HG03103 (cell line): ENCODE measurements around the gene RAB11A.

Source experiments
- ATAC-seq: cut with Tn5 transposase; IDR thresholded peaks from one replicate; pipeline ENCODE4 v1.9.1; 2021; ENCODE audit warnings: low read depth; ENCODE audit not compliant: unreplicated experiment

RAB11A gene

DNA sequence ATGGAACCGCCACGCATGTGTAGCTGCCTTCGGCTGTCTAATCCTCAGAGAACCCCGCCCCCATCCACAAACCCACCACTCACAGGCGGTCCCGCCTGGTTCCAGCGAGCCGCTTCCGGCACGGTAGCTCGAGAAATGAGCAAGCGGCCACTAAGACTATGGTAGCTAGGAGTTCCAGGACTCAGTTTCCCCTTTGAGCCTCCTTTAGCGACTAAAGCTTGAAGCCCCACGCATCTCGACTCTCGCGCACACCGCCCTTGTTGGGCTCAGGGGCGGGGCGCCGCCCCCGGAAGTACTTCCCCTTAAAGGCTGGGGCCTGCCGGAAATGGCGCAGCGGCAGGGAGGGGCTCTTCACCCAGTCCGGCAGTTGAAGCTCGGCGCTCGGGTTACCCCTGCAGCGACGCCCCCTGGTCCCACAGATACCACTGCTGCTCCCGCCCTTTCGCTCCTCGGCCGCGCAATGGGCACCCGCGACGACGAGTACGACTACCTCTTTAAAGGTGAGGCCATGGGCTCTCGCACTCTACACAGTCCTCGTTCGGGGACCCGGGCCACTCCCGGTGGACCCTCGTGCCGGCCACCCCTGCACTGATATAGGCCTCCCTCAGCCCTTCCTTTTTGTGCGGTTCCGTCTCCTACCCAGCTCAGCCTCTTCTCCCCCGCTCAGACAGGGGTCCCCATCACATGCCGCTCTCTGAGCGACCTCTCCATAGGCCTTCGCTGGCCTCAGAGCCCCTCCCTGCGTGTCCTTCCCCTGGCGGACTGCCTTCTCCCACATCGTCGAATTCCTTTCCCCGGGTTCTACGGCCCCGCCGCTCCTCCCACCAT is at the start of gene RAB11A:
RAB11A (plus strand) TSS at position 366 of the 828 bp plus-strand sequence; CDS start at position 461, 95 bp downstream.
- peak; percentile 78 for ATAC-seq

GRCh38 chr15:65819563-65819960 is 49.7 kb upstream of the RAB11A start:
- no peak for ATAC-seq

GRCh38 chr15:65821070-65821469 is 48.2 kb upstream of the RAB11A start:
- no peak for ATAC-seq

GRCh38 chr15:65822316-65822715 is 47.0 kb upstream of the RAB11A start:
- ATAC-seq = no peak

DNA sequence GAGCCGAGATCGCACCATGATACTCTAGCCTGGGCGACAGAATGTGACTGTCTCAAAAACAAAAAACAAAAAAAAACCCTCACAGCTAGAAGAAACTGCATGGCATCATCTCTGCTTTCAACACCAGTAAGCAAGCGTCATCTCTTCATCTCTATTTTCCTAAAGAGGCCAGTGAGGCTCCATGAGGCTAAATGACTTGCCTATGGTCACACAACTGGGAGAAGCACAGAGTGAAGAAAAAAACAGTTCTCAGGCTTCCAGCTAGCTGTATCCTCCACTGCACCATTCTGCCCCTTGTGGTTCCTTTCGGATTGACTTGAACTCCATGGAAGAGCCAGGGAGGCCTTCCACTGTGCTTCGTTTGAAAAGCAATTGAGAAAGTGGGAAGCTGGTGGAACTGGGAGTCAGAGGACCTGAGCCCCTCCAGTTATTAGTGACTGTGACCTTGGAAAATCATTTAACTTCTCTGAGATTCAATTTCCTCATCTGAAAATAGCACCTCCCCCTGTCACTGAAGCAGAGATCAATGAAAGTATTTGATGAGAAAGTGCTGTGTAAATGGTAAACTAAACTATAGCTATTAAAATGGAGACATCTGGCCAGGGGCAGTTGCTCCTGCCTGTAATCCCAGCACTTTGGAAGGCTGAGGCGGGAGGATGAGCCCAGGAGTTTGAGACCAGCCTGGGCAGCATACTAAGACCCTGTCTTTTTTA is 45.1 kb upstream of the RAB11A start:
- no peak for ATAC-seq

- ATAC-seq = no peak
Observed at GRCh38 chr15:65824941-65825544, 44.2 kb upstream of the RAB11A start.

GRCh38 chr15:65827065-65827464 is 42.2 kb upstream of the RAB11A start:
- ATAC-seq = no peak

- no peak for ATAC-seq
Observed at GRCh38 chr15:65828585-65828984, 40.7 kb upstream of the RAB11A start.

DNA sequence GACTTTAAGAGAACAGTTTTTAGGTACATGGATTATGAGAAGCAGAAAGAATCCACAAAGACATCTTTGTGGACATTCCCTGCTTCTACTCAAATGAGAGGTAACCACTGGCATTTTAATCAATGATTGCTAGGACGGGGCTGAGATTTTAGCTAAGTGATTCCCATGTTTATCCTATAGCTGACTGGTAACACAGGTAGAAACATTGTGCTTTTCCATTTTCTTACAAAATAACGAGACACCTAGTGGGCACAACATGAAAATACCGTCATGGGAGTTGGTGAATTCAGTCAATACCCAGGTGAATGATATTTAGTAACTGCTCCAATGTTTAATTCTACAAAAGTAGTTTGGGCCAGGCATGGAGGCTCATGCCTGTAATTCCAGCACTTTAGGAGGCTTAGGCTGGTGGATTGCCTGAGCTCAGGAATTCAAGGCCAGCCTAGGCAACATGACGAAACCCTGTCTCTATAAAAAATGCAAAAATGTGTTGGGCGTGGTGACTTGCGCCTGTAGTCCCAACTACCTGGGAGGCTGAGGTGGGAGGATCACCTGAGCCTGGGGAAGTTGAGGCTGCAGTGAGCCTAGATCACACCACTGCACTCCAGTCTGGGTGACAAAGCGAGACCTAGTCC is 40.0 kb upstream of the RAB11A start:
- no peak for ATAC-seq

GRCh38 chr15:65832549-65833364 is 36.5 kb upstream of the RAB11A start:
- ATAC-seq = no peak

DNA sequence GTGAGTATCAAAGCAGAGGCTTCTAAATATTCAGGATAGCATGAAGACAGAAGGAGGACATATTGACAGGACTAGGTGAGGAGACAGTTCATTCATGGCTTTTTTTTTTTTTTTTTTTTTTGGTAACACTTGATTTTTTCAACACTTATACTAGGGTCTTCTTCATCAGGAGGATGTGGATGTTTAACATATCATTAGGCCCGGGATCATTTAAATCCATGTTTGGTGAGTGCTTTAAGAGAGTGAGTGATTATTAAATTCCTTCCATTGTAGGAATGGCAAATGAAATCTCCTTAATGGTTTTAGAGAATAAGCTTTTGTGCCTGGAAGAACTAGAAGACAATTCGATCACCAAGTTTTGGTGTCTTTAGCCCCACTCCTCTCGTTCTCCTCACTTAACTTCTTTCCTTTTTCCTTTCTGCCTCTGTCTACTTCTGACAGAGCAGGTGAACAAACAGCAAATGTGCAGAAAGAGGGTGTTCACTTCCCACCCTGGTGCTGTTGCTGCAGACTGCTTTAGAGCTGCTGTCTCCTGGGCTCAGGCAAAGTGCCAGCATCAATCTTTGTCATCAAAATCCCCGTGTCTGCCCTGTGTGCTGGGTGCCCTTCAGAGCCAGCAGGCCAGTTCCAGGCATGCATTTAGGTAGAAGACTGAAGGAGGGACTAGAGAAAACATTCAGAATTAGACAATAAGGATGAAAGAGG is 35.6 kb upstream of the RAB11A start:
- ATAC-seq = no peak

DNA sequence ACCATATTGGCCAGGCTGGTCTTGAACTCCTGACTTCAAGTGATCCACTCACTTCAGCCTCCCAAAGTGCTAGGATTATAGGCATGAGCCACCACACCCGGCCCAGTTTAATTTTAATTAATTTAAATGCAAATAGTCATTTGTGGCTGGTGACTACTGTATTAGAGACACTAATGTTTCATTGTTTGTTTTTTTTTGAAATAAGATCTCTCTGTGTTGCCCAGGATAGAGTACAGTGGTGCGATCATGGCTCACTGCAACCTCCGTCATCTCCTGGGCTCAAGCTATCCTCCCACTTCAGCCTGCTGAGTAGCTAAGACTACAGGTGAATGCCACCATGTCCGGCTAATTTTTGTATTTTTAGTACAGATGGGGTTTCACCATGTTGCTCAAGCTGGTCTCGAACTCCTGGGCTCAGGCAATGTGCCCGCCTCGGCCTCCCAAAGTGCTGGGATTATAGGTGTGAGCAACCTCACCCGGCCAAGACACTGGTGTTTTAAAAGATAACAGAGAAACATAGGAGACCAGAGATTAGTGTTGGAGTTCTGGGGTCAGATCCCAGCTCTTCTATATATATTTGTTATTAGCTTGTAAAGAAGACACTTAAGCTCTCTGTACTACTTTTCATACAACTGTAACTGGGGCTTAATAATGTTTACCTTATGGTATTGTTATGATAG is 34.5 kb upstream of the RAB11A start:
- ATAC-seq = no peak

GRCh38 chr15:65835447-65835846 is 33.8 kb upstream of the RAB11A start:
- no peak for ATAC-seq

DNA sequence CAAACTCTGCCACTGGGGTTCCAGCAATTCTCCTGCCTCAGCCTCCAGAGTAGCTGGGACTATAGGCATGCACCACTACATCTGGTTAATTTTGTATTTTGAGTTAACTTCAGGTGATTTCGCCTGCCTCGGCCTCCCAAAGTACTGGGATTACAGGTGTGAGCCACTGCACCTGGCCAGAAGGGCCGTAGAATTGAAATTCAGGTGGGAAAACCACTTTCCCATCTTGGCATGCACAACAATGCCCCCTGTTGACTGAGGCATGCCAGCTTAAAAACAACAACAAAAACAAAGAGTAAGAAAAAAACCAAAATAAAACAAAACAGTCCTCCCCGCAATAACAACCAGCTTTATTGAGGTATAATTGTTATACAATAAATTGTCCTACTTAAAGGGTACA is 32.6 kb upstream of the RAB11A start:
- ATAC-seq = no peak

GRCh38 chr15:65837301-65838294 is 31.7 kb upstream of the RAB11A start:
- no peak for ATAC-seq

DNA sequence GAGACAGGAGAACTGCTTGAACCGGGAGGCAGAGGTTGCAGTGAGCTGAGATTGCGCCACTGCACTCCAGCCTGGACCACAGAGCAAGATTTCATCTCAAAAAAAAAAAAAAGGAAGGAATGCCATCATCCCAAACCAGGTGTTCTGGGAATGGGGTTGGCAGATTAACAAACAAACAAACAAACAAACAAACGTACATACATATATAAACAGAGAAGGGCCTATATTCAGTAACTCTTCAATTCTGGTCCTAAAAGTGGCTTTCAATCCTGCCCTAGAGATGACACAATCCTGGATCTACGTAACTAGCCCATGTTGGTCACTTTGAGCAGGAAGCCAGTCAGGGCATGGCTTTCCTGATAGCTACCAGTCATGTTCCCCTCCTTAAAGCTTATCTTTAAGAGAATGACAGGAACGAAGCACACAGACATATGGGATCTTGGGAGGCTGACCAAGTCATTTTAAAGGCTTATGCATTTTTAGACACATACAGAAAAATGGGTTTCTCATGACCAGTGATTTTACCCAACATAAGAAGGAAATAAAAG is 29.9 kb upstream of the RAB11A start:
- no peak for ATAC-seq

GRCh38 chr15:65839985-65840384 is 29.3 kb upstream of the RAB11A start:
- no peak for ATAC-seq
